SK-N-SH (cell line): ENCODE measurements around the gene FEM1C. TPM values are rescaled to one million over a fixed set of nuclear protein-coding genes. Genes with fewer than 3 reads are reported as not detected.

Experiments
- CTCF ChIA-PET: fragments of 300-600, 350-600 bp; formaldehyde crosslinking; extraction: SDS; loops from one replicate; lab custom pipeline; 2021; lab: Yijun Ruan, JAX
- POLR2A ChIA-PET: fragments of 350-600 bp; sonication (Branson Sonifier 250); formaldehyde crosslinking; extraction: SDS; loops from one replicate; lab custom pipeline; 2020; ENCODE audit warnings: antibody characterized with exemption, inconsistent platforms; lab: Yijun Ruan, JAX
- DNase-seq: peaks from one replicate; pipeline ENCODE4 v3.0.0; 2012
- H2AFZ ChIP-seq: fragments of 200-600 bp; sonication (generic); 2 replicates; pipeline ENCODE4 v1.8.1; 2016; ENCODE audit warnings: antibody characterized with exemption, mild to moderate bottlenecking, low read depth
- H3F3A ChIP-seq: fragments of 200-600 bp; sonication (generic); replicated peaks from 2 replicates; pipeline ENCODE3; 2016; ENCODE audit warnings: antibody characterized with exemption, mild to moderate bottlenecking; ENCODE audit not compliant: insufficient read depth
- H3K27ac ChIP-seq, 2 experiments: fragments of 200-500 bp in 1 of 2; fragments of 200-600 bp in 1 of 2; sonication (Bioruptor generic) in 1 of 2; sonication (generic), shearing (Covaris generic) in 1 of 2; 2 replicates each; pipeline versions ENCODE4 v1.5.1 to v1.6.1; 2014 to 2016; ENCODE audit warnings: low read depth in 2 of 2, inconsistent platforms in 1 of 2, low read length in 1 of 2, mild to moderate bottlenecking in 1 of 2, mixed read lengths in 1 of 2
- H3K27me3 ChIP-seq: fragments of 200-600 bp; sonication (generic), shearing (Covaris generic); 2 replicates; pipeline ENCODE4 v1.6.1; 2016; ENCODE audit warnings: mixed run types; ENCODE audit not compliant: insufficient read depth
- H3K36me3 ChIP-seq, 2 experiments: fragments of 200-500 bp in 1 of 2; fragments of 200-600 bp in 1 of 2; sonication (Bioruptor generic) in 1 of 2; sonication (generic) in 1 of 2; replicated peaks in 1 of 2; 2 replicates each; pipeline versions ENCODE3 to v1.5.1; 2014 to 2016; ENCODE audit warnings: low read length in 1 of 2, mild to moderate bottlenecking in 1 of 2; ENCODE audit not compliant: insufficient read depth in 2 of 2, control insufficient read depth in 1 of 2
- H3K4me1 ChIP-seq, 2 experiments: fragments of 200-500 bp in 1 of 2; fragments of 200-600 bp in 1 of 2; sonication (Bioruptor generic) in 1 of 2; sonication (generic), shearing (Covaris generic) in 1 of 2; 2 replicates each; pipeline versions ENCODE4 v1.5.1 to v1.6.1; 2014 to 2016; ENCODE audit warnings: low read depth in 1 of 2, low read length in 1 of 2, mixed run types in 1 of 2; ENCODE audit not compliant: insufficient read depth in 2 of 2, control insufficient read depth in 1 of 2
- H3K4me2 ChIP-seq: fragments of 200-600 bp; sonication (generic), shearing (Covaris generic); 2 replicates; pipeline ENCODE4 v1.6.1; 2017; ENCODE audit warnings: mixed run types
- H3K4me3 ChIP-seq, 2 experiments: fragments of 200-500 bp in 1 of 2; fragments of 200-600 bp in 1 of 2; sonication (Bioruptor generic) in 1 of 2; sonication (generic), shearing (Covaris generic) in 1 of 2; 2 replicates each; pipeline versions ENCODE4 v1.5.1 to v1.8.1; 2014 to 2016; ENCODE audit warnings: low read depth in 2 of 2, inconsistent platforms in 1 of 2, low read length in 1 of 2, mild to moderate bottlenecking in 1 of 2, mixed read lengths in 1 of 2, moderate library complexity in 1 of 2
- H3K79me2 ChIP-seq: fragments of 200-600 bp; sonication (generic); 2 replicates; pipeline ENCODE4 v1.8.1; 2017; ENCODE audit warnings: mild to moderate bottlenecking; ENCODE audit not compliant: insufficient read depth
- H3K9ac ChIP-seq: fragments of 200-600 bp; sonication (generic); 2 replicates; pipeline ENCODE4 v1.6.1; 2017; ENCODE audit warnings: mixed run types
- H3K9me2 ChIP-seq: fragments of 200-600 bp; sonication (generic); 2 replicates; pipeline ENCODE4 v1.6.1; 2017; ENCODE audit warnings: mixed run types
- H3K9me3 ChIP-seq: fragments of 200-600 bp; sonication (generic); 2 replicates; pipeline ENCODE4 v1.6.1; 2017; ENCODE audit warnings: mixed run types, mild to moderate bottlenecking, moderate library complexity
- H4K20me1 ChIP-seq: fragments of 200-600 bp; sonication (generic); 2 replicates; pipeline ENCODE4 v1.6.1; 2017; ENCODE audit warnings: mild to moderate bottlenecking, mixed run types; ENCODE audit not compliant: insufficient read depth
- ELF1 ChIP-seq: IDR thresholded peaks from 2 replicates; pipeline ENCODE4 v1.4.0; 2012
- EP300 ChIP-seq, 2 experiments: IDR thresholded peaks; 2 replicates each; pipeline versions ENCODE4 v1.4.0 to v1.6.1; 2012; ENCODE audit warnings: borderline replicate concordance in 1 of 2, low read depth in 1 of 2, low read length in 1 of 2
- EZH2phosphoT487 ChIP-seq: fragments of 200-600 bp; sonication (generic); IDR thresholded peaks from 2 replicates; pipeline ENCODE4 v1.6.1; 2017; ENCODE audit warnings: low read depth, mixed run types, mild to moderate bottlenecking, antibody characterized with exemption, moderate library complexity, borderline replicate concordance
- FOSL2 ChIP-seq: IDR thresholded peaks from 2 replicates; pipeline ENCODE4 v1.4.0; 2012; ENCODE audit warnings: low read depth, mild to moderate bottlenecking, moderate library complexity, borderline replicate concordance
- FOXJ3 ChIP-seq: sonication (generic); formaldehyde crosslinking; IDR thresholded peaks from 2 replicates; pipeline ENCODE4 v1.5.1; 2020; ENCODE audit warnings: mild to moderate bottlenecking, missing genetic modification reagents
- FOXM1 ChIP-seq: IDR thresholded peaks from 2 replicates; pipeline ENCODE4 v1.4.0; 2012; ENCODE audit warnings: low read depth, mild to moderate bottlenecking
- GATA2 ChIP-seq: sonication (generic); formaldehyde crosslinking; IDR thresholded peaks from 2 replicates; pipeline ENCODE4 v1.5.0; 2020; ENCODE audit warnings: mild to moderate bottlenecking, missing genetic modification reagents
- IRF3 ChIP-seq: fragments of 150-350 bp; IDR thresholded peaks from 2 replicates; pipeline ENCODE4 v1.6.1; 2016; ENCODE audit warnings: mild to moderate bottlenecking, low read depth, low read length
- JUND ChIP-seq: IDR thresholded peaks from 2 replicates; pipeline ENCODE4 v1.4.0; 2012
- MAX ChIP-seq: IDR thresholded peaks from 2 replicates; pipeline ENCODE4 v1.4.0; 2012; ENCODE audit warnings: low read depth
- MEF2A ChIP-seq: IDR thresholded peaks from 2 replicates; pipeline ENCODE4 v1.4.0; 2012; ENCODE audit warnings: low read depth, borderline replicate concordance
- MXI1 ChIP-seq: IDR thresholded peaks from 2 replicates; pipeline ENCODE4 v1.6.1; 2012; ENCODE audit warnings: mild to moderate bottlenecking, low read depth, low read length, improper control_type of control experiment
- NFIC ChIP-seq: IDR thresholded peaks from 2 replicates; pipeline ENCODE4 v1.4.0; 2012; ENCODE audit warnings: borderline replicate concordance
- NRF1 ChIP-seq: IDR thresholded peaks from 2 replicates; pipeline ENCODE4 v1.6.1; 2012; ENCODE audit warnings: low read depth, mild to moderate bottlenecking, low read length
- POLR2AphosphoS5 ChIP-seq: IDR thresholded peaks from 2 replicates; pipeline ENCODE4 v1.6.1; 2012; ENCODE audit warnings: low read depth, low read length
- RAD21 ChIP-seq: IDR thresholded peaks from 2 replicates; pipeline ENCODE4 v1.6.1; 2012; ENCODE audit warnings: mild to moderate bottlenecking, low read length
- RCOR1 ChIP-seq: fragments of 150-350 bp; IDR thresholded peaks from 2 replicates; pipeline ENCODE4 v1.6.1; 2017; ENCODE audit warnings: antibody characterized with exemption, low read length
- RFX5 ChIP-seq: IDR thresholded peaks from 2 replicates; pipeline ENCODE4 v1.6.1; 2012; ENCODE audit warnings: mild to moderate bottlenecking, improper control_type of control experiment, low read length
- RXRA ChIP-seq: IDR thresholded peaks from 2 replicates; pipeline ENCODE4 v1.4.0; 2012; ENCODE audit warnings: low read depth, mild to moderate bottlenecking, borderline replicate concordance
- TAF1 ChIP-seq: IDR thresholded peaks from 2 replicates; pipeline ENCODE4 v1.6.1; 2012; ENCODE audit warnings: low read depth, mild to moderate bottlenecking, low read length, moderate library complexity, borderline replicate concordance
- TCF12 ChIP-seq: IDR thresholded peaks from 2 replicates; pipeline ENCODE4 v1.4.0; 2012
- TEAD4 ChIP-seq: IDR thresholded peaks from 2 replicates; pipeline ENCODE4 v1.4.0; 2012; ENCODE audit warnings: mild to moderate bottlenecking, borderline replicate concordance; ENCODE audit not compliant: insufficient read depth
- USF2 ChIP-seq: fragments of 150-350 bp; IDR thresholded peaks from 2 replicates; pipeline ENCODE4 v1.6.1; 2017; ENCODE audit warnings: antibody characterized with exemption, low read length, low read depth, borderline replicate concordance
- YY1 ChIP-seq: IDR thresholded peaks from 2 replicates; pipeline ENCODE4 v1.4.0; 2012; ENCODE audit warnings: low read depth, mild to moderate bottlenecking
- WGBS: methylation state at CpG from one replicate; pipeline ENCODE4 v1.1.6; 2017; ENCODE audit warnings: low lambda C conversion rate; 5-methylcytosine and 5-hydroxymethylcytosine counted together
- polyA plus RNA-seq, 3 experiments: library from polyadenylated mRNA; depleted of rRNA; stranded (reverse); fragments of >200 nt; gene quantifications; 2 replicates each; pipeline ENCODE4 v1.2.3, GENCODE V29; 2012
- TF ChIP-seq, protein P1 (sequence below): IDR thresholded peaks from 2 replicates; pipeline ENCODE4; 2012

The FEM1C gene
- polyA plus RNA-seq, 1 of the 3 experiments (the other 2 are of a cell fraction), result 2.8 TPM

GRCh38 chr5:115544436-115545350 lies at the start of gene FEM1C (continued):
- peak; percentile 97 for TF ChIP-seq POLR2AphosphoS5
- TF ChIP-seq TCF12, result peak; percentile 35; the same call in 1 of the 2 replicates
- TF ChIP-seq EP300 (IDR thresholded peaks at IDR 0.05; ENCODE audit: borderline replicate concordance in 1 of 2, low read depth in 1 of 2, low read length in 1 of 2), result 0 out of 4 replicates have a peak, but pooled peaks of 1 of the 2 experiments have one; percentile 20
- TF ChIP-seq FOXM1, result no peak
- no peak; the same call in 1 of the 2 replicates for TF ChIP-seq RAD21
- no peak for TF ChIP-seq RXRA
- peak; percentile 24; the same call in 1 of the 2 replicates for TF ChIP-seq NFIC
- no peak for TF ChIP-seq JUND
- no peak for TF ChIP-seq IRF3
- TF ChIP-seq FOXJ3 (CRISPR knock-in tag), result no peak
- TF ChIP-seq TEAD4, result 0 out of 2 replicates have a peak, but pooled peaks have one; percentile 19
- peak; percentile 71; the same call in 1 of the 2 replicates for TF ChIP-seq YY1
- no peak for TF ChIP-seq ELF1
- no peak for TF ChIP-seq NRF1
- TF ChIP-seq EZH2phosphoT487, result no peak
- peak; percentile 77 for TF ChIP-seq MXI1
- peak; percentile 51; the same call in 1 of the 2 replicates for TF ChIP-seq RFX5
- peak; percentile 97 for TF ChIP-seq TAF1

DNA sequence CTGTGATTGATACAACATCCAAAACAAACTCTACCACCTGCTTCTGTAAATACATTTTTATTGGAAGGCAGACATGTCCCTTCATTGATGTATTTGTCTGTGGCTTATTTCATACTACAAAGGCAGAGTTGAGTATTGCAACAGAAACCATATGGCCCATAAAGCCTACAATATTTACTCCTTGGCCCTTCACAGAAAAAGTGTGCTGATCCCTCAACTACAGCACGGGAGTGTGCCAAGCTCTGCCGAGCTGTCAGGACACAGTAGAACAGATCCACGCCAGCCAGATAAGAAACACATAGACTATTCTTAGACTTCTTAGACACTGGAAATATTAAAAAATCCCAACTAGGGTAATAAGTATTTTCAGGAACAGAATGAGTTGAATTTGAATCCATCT lies 44.5 kb upstream of the FEM1C start:
- H3K9me2 ChIP-seq, result no peaks in the 10 kb centered on the region
- H3K4me2 ChIP-seq, result no peak overlapping the region
- H3K36me3 ChIP-seq, result no peaks in the 10 kb centered on the region
- no peak overlapping the region for H3K4me3 ChIP-seq
- no peaks in the 10 kb centered on the region for H3K79me2 ChIP-seq
- H3K9me3 ChIP-seq, result no peaks in the 10 kb centered on the region
- no peak overlapping the region for H3K9ac ChIP-seq
- H3K27me3 ChIP-seq, result no peaks in the 10 kb centered on the region
- ChIA-PET CTCF (interaction anchor here (1.3 to 4.6 kb wide), 4 partner anchors 10 to 282 kb away, joined by 3 to 40 read pairs (median 4); no protein-coding TSS in a partner anchor), POLR2A (no interaction called here)
- H4K20me1 ChIP-seq, result no peaks in the 10 kb centered on the region
- WGBS, result 97% methylated on average over 3 of the region's 3 CpGs
- no peak for DNase-seq
- H2AFZ ChIP-seq, result no peak overlapping the region
- no peak overlapping the region for H3K27ac ChIP-seq
- peaks cover 0 to 2% of the 10 kb centered on the region in 2 experiments; a peak in 1 of 4 replicates for H3K4me1 ChIP-seq
- no peaks in the 10 kb centered on the region for H3F3A ChIP-seq
- TF ChIP-seq FOXJ3 (CRISPR knock-in tag) (no peak), IRF3 (no peak), MEF2A (no peak), RCOR1 (no peak), USF2 (no peak), TAF1 (no peak), RXRA (no peak), YY1 (no peak), POLR2AphosphoS5 (no peak), MAX (no peak), TEAD4 (no peak), GATA2 (CRISPR knock-in tag) (no peak), FOSL2 (no peak)
- TF ChIP-seq, protein P1, sequence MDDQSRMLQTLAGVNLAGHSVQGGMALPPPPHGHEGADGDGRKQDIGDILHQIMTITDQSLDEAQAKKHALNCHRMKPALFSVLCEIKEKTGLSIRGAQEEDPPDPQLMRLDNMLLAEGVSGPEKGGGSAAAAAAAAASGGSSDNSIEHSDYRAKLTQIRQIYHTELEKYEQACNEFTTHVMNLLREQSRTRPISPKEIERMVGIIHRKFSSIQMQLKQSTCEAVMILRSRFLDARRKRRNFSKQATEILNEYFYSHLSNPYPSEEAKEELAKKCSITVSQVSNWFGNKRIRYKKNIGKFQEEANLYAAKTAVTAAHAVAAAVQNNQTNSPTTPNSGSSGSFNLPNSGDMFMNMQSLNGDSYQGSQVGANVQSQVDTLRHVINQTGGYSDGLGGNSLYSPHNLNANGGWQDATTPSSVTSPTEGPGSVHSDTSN, result no peak
